GM19043 (cell line): ENCODE results near the gene SV2C.

Experiments
- ATAC-seq: cut with Tn5 transposase; IDR thresholded peaks from one replicate; pipeline ENCODE4 v1.9.1; 2021; ENCODE audit warnings: low read depth; ENCODE audit not compliant: unreplicated experiment

SV2C gene

GRCh38 chr5:76249621-76250020 lies 166.4 kb downstream of the SV2C start:
- ATAC-seq = no peak

DNA sequence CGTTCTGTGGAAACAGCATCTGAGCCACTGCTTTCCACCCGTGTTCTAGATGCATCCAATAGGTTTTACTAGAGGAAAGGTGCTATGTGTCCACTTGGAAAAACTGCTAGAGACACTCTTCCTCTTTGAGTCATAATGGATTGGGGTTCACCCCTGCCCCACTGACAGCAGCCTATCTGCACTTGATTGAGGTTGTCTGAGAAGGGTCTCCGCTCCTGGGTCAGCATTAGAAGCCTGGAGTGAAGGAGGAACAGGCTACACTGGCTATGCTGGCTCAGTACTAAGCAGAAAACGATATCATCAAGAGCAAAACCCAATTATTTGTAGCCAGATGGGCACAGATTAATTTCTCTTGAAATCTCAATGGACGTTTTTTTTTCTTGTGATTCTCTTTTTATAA lies 167.3 kb downstream of the SV2C start:
- ATAC-seq = no peak

DNA sequence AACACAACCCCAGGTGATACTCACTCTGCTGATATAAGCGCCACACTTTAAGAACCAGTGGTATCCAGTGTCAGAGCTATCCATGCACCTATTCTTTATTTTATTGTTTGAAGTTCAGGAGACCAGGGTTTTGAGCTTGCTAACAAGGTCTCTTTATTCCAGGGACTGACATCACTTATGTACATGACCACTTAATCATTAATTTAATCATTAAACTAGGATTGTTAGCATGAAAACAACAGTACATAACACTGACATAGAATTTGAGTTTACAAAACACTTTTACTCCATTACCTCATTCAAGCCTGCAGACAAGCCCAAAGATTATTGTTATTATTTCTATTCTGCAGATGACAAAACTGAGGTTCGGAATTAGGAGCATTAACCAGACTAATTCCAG lies 168.5 kb downstream of the SV2C start:
- no peak for ATAC-seq

GRCh38 chr5:76252437-76252836 lies 169.3 kb downstream of the SV2C start:
- ATAC-seq = no peak

DNA sequence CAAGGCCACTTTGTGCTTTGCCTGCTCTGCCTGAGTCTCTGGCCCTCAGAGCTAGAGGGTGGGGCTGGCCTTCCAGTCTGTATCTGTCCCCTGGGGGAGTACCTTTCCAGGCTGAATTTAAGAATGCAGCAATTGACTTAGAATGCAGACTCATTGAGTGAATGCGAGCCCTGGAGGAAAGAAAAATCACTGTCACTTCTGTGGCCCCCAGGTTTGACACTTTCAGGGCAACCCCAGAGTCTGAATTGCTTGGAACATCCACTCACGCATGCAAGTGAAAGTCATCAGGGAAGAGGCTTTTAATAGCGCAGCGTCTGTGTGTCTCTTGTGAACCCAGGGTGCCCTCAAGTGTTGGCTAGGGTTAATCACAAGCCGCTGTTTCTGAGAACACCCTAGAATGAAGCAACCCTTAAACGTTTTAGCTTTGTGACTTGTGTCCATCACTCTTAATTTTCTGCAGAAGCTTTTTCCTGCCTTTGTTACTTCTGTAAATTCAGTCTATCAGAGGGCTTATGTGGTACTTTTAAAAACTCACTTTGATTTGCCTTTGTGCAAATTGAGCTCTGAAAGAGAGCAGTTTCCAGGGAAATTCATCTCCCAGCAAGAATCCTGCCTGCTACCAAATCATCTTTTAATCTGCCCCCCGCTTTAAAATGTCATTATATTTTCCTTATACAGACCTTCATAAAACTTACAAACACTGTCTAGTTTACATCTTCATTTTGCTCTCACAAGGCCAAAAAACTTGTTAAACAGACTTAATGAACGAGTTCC lies 173.1 kb downstream of the SV2C start:
- peak; percentile 94 for ATAC-seq

GRCh38 chr5:76257225-76257833 lies 174.1 kb downstream of the SV2C start:
- no peak for ATAC-seq

DNA sequence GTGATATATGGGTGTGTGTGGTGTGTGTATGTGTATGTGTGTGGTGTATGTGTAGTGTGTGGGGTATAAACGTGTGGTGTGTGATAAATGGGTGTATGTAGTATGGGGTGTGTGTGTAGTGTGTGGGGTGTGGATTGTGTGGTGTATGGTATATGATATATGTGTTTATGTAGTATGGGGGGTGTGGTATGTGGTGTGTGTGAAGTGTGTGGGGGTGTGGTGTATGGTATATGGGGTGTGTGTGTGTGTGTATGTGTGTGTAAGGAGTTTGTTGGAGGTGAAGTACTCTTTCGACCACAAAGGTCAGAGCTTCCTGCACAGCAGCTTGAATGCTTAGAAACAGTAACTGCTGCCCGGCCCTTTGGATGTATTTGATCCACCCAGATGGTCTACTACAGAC lies 174.7 kb downstream of the SV2C start:
- no peak for ATAC-seq

DNA sequence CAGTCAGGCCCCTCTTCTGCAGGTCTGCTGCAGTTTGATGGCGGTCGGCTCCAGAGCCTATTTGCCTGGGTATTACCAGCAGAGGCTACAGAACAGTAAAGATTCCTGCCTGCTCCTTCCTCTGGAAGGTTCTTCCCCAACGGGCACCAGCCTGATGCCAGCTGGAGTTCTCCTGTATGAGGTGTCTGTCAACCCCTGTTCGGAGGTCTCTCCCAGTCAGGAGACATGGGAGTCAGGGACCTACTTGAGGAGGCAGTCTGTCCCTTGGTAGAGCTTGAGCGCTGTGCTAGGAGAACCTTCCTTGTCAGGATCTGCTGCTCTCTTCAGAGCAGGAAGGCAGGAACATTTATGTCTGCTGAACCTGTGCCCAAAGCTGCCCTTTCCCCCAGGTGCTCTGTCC lies 181.5 kb downstream of the SV2C start:
- ATAC-seq = no peak

DNA sequence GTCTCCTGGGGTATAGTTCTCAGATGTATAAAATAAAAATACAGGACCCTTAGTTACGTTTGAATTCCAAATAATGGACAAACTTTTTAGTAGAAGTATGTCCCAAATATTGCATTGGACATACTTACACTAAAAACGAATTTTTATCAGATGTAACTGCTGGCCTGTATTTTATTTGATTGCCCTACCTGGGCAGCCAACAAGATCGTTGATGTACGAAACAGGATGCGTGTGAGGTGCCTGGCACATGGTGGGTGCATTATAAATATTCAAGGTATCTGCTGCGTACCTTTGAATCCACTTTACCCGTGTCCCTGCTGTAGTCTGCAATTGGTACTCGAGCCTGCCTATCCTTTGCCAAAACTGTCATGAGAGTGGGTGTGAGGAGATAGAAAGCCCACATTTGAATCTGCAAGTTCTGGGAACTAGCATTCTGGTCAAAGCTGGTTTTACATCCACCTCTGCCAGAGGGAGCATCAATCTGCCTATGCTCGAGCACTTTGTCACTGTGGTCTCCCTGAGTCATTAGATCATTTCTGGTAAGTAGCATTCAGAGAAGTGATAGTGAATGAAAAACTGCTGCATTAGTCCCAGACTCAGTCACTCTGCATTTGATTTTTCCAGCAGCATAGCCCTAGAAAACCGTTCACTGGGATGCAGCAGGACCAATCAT lies 186.2 kb downstream of the SV2C start:
- ATAC-seq = no peak

DNA sequence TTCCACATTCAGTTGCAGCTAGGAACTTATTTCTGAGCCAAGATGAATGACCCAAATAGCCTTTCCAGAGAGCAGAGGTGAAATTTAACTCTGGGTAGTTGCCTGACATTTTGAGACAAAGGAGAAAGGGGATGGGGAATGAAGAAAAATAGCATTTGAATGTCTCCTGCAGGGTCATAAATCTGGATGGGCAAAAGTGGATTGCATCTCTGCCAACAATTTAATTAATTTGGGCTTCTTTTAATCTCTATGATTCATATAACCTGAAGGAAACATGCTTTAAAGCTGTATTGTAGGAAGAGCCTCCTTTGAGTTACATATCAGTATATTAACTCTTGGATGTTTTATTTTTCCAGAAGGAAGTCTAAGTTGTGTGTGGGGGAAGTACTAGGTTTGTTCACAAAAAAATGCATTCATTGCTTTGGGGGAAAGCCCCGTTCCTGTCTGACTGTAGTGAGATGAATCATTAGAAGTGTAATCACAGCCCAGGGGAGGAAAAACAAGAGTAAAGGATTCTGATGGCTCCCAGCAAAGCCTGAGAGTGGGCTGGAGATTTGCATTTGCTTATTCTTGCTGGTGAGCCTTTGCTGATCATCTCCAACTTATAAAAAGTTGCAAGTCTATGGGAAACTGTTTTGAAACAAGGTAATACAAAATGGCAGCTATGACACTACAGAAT lies 186.9 kb downstream of the SV2C start:
- peak; percentile 49 for ATAC-seq

GRCh38 chr5:76271836-76272235 lies 188.7 kb downstream of the SV2C start:
- no peak for ATAC-seq

DNA sequence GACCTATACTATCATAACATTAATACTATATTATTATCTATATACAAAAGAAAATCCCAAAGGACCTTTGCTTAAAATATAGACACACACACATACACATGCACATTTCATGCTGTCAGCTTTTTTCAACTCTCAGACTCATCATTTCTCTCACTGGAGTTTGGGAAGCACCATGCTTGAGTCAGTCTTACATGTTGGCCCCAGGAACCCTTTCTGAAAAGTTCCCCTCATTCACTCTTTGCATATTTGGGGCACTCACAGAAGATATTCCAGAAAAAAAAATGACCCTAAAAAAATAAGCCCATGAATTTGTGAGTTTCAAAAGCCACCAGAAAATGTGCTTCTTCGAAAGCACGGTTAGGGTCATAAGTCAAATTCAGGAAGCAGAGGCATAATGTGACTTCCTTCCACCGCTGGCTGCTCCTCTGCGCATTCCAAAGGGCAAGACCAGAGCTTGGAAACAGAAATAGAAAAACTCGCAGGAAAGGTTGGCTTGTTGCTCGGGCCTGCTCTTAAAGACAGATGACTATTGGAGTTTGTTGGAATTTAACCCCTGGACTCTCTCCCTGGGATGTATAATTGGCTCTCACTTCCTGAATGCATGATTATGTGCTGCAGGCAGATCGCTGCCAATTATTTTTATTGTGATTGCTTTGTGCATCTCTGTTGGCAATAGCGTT lies 190.2 kb downstream of the SV2C start:
- ATAC-seq = no peak

GRCh38 chr5:76274571-76274970 lies 191.4 kb downstream of the SV2C start:
- no peak for ATAC-seq

- ATAC-seq = no peak
Measured at GRCh38 chr5:76277736-76278135, 194.6 kb downstream of the SV2C start.

GRCh38 chr5:76278261-76278789 lies 195.1 kb downstream of the SV2C start:
- no peak for ATAC-seq

DNA sequence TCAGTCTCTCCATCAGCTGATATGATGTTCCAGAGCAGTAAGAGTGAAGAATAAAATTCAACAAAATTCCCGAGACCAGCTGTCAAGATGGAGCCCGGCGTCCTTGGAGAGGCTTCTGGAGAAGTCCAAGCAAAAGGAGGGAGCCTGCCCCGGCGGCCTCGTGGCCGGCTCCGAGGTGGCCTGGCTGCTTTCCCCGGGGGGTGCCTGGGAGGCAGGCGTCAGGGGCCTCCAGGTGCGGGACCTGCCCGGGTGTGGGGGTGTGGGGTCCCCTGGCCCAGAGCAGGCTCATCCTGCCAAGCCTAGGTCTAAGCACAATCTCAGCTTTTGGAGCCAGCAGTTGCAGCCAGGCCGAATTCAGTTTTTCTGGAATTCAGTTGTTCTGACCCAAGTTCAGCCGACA lies 197.3 kb downstream of the SV2C start:
- ATAC-seq = no peak

DNA sequence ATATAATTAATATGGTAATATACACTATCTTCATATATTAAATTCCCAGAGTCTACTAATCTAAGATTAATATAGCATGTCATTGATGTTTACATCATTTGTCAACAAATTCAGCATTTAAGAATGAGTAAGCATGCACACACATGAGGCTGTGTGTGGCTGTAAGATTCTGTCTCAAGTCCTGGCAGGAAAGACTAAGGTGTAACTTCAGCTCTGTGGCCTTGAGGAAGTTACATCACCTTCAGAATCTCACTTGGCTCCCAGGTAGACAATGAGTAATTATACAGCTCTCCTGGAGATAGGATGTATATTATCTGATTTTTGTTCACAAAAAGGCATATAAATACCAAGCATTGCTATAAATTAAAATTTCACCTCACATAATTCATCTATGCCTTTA lies 200.5 kb downstream of the SV2C start:
- no peak for ATAC-seq

DNA sequence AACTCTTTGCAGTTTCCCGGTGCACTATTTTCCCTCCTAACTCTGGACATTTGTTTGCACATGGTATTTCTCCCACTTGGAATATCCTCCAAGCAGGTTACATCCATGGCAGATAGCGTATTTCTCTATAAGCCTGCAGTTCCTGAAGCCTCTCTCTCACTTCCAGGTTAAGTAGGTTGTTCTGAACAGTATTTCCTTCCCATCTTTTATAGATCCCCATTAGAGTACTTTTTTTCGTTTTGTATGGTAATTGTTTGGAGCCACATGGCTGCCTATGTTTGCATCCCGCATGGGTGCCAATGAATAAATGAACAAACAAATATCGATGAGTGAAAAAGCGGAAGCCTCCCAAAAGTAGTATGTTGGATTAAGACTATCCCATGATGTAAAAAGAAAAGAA lies 206.5 kb downstream of the SV2C start:
- ATAC-seq = no peak

DNA sequence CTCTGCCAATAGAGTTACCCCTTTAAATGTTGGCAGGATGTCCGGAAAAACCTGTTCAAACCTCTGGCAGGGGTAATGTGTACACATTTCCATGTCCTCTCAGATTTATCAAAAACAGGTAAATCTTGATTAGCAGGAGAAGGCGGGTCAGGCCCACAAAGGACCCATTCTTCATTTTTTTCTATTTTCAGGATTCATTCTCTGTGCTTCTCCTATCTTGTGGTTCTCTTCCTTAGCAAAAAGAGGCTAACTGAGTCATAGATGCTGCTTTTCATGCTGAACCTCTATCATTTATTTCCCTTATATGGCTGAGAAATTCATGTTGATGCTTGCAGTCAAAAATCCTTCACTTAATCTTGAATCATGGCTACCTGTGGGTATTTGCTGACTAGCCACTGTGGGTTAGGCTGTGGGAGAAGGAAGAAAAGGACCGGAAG lies 207.2 kb downstream of the SV2C start:
- no peak for ATAC-seq

DNA sequence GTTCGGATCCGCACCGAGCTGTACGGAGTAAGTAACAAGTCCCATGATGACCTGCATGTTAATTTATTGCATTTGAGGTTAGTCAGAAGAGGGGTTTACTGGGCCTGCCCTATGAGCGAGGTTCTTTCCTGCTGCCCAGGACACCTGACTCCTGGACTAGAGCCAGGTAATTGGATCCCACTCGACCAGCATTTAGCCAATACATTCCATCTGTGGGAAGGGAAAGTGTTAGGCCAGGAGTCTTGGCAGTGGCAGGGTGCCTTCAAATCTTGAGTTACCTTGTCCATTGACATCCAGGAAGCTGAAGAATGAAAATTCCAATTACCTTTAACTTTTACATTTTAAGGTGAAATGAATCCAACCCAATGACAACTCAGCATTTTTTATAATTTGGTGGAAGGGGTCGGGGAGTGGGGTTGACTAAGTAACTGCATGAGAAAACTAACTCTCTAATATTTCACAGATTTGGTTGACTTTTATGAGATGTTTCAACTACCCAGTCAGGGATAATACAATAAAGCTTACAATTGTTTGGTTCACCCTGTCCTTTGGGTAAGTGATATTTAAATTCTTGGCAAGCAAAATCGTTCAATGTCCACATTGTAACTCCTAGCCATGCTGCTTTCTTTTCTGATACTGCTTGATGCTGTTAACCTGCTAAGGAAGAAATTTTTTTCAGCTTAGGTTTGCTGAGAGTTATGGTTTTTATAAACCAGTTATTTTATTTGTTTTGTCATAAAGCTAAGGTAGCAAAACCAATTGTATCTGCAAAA lies 208.3 kb downstream of the SV2C start:
- ATAC-seq = no peak
